Left lobe of liver (tissue), 2 donors: ENCODE results near the gene MED12L. TPM values are rescaled to one million over a fixed set of nuclear protein-coding genes. Genes with fewer than 3 reads are reported as not detected.
"Not testable (repeated sequence)": the region's sequence is repeated elsewhere in the genome, so short reads cannot be mapped to it uniquely, and the experiment has no call there.

Source experiments
- ATAC-seq: fragments of 200-7000 bp; cut with Tn5 transposase; one replicate; pipeline ENCODE4 v1.9.1; 2020; ENCODE audit warnings: mild to moderate bottlenecking, moderate library complexity
- DNase-seq: peaks from one replicate; pipeline ENCODE4 v3.0.0-alpha.2; 2020; ENCODE audit warnings: low spot score
- total RNA-seq: library from RNA; stranded (reverse); gene quantifications from one replicate; pipeline ENCODE4 v1.2.1, GENCODE V29; 2021
- donor health status: DM: no; HTN: no; CAD: no; lungs with moderate emphysema.
- donor health status: DM: no; HTN: yes; CAD: no.

Gene MED12L
- total RNA-seq, 1 donor from 2014 or later = 0.15 TPM

GRCh38 chr3:151230646-151231045, 145.2 kb downstream of the MED12L start:
- ATAC-seq = no peak
- no peak for DNase-seq

GRCh38 chr3:151232403-151232802, 146.9 kb downstream of the MED12L start:
- not testable (repeated sequence) for DNase-seq, ATAC-seq

- DNase-seq = no peak
- no peak for ATAC-seq
These were observed 147.5 kb downstream of the MED12L start for GRCh38 chr3:151232991-151233390.

GRCh38 chr3:151234825-151235224, 149.4 kb downstream of the MED12L start:
- DNase-seq (no peak), ATAC-seq (no peak)

- DNase-seq = no peak
These were observed 150.9 kb downstream of the MED12L start for GRCh38 chr3:151236316-151236715.

GRCh38 chr3:151236736-151237135, 151.3 kb downstream of the MED12L start:
- no peak for DNase-seq
- ATAC-seq = no peak

More at GRCh38 chr3:151236316-151236715, 150.9 kb downstream of the MED12L start:
- no peak for ATAC-seq

GRCh38 chr3:151242006-151242405, 156.5 kb downstream of the MED12L start:
- DNase-seq, ATAC-seq: not testable (repeated sequence)

GRCh38 chr3:151248772-151249337, 163.4 kb downstream of the MED12L start:
- DNase-seq (no peak), ATAC-seq (no peak)

- ATAC-seq = no peak
- no peak for DNase-seq
These were observed 171.3 kb downstream of the MED12L start for GRCh38 chr3:151256749-151257148.

GRCh38 chr3:151259664-151260063, 174.2 kb downstream of the MED12L start:
- ATAC-seq (no peak), DNase-seq (no peak)

- no peak for ATAC-seq
- DNase-seq = no peak
These were observed 177.5 kb downstream of the MED12L start for GRCh38 chr3:151262871-151263525.

- no peak for DNase-seq
- no peak for ATAC-seq
These were observed 179.1 kb downstream of the MED12L start for GRCh38 chr3:151264605-151265004.

- ATAC-seq = no peak
- DNase-seq = no peak
These were observed 179.7 kb downstream of the MED12L start for GRCh38 chr3:151265166-151265565.

- no peak for ATAC-seq
- DNase-seq = no peak
These were observed 180.4 kb downstream of the MED12L start for GRCh38 chr3:151265866-151266265.

GRCh38 chr3:151267066-151267465, 181.6 kb downstream of the MED12L start:
- no peak for ATAC-seq
- DNase-seq = no peak

- ATAC-seq (no peak), DNase-seq (no peak)
These were observed 183.1 kb downstream of the MED12L start for GRCh38 chr3:151268267-151269235.

GRCh38 chr3:151269631-151270030, 184.2 kb downstream of the MED12L start:
- ATAC-seq (no peak), DNase-seq (no peak)

GRCh38 chr3:151275091-151275490, 189.6 kb downstream of the MED12L start:
- DNase-seq (no peak), ATAC-seq (no peak)

- no peak for ATAC-seq
- no peak for DNase-seq
These were observed 190.7 kb downstream of the MED12L start for GRCh38 chr3:151276038-151276686.

GRCh38 chr3:151276687-151277042, 191.2 kb downstream of the MED12L start:
- ATAC-seq = no peak
- DNase-seq = no peak

- no peak for DNase-seq
- ATAC-seq = no peak
These were observed 192.8 kb downstream of the MED12L start, which contains the start of gene P2RY14 for GRCh38 chr3:151278230-151278629. Gene P2RY14 (minus strand): TSS chr3:151278542. CDS start chr3:151214316, 64,226 bp downstream.
